K562 (cell line): ENCODE measurements around the gene TMIGD2. TPM values are rescaled to one million over a fixed set of nuclear protein-coding genes. Genes with fewer than 3 reads are reported as not detected.
"Not testable (repeated sequence)": the region's sequence is repeated elsewhere in the genome, so short reads cannot be mapped to it uniquely, and the experiment has no call there.

ENCODE experiments used
- ATAC-seq: fragments of 200-7000 bp; cut with Tn5 transposase; 3 replicates; pipeline ENCODE4 v1.9.1; 2020; ENCODE audit warnings: moderate library complexity
- BruUV-seq: library from RNA; stranded (reverse); fragments of 400-500 nt; replicated peaks from 2 replicates; lab custom pipeline; 2021; lab: Mats Ljungman, UMichigan
- CTCF ChIA-PET: fragments of 300-600 bp; formaldehyde crosslinking; extraction: SDS; loops from one replicate; lab custom pipeline; 2021; ENCODE audit warnings: low intra/inter-chr PET ratio; lab: Yijun Ruan, JAX
- POLR2A ChIA-PET: fragments of 300-600, 350-650 bp; sonication (Branson Sonifier 250); formaldehyde crosslinking; extraction: SDS; loops from one replicate; lab custom pipeline; 2021; ENCODE audit warnings: antibody characterized with exemption, inconsistent platforms; lab: Yijun Ruan, JAX
- DNase-seq, 4 experiments: peaks; one replicate each; pipeline versions ENCODE4 v3.0.0 to v3.0.0-alpha.2; 2011 to 2018; ENCODE audit warnings: low spot score in 3 of 4, mixed read lengths in 3 of 4; ENCODE audit errors: extremely low read depth in 1 of 4
- FAIRE-seq: peaks from 2 replicates; lab custom pipeline; 2011; peaks lifted over from hg19 to GRCh38; lab: Jason Lieb, UNC
- H2AFZ ChIP-seq: 2 replicates; pipeline ENCODE4 v1.6.0; 2011; ENCODE audit warnings: low read depth, low read length, control low read depth, inconsistent platforms
- H3K27ac ChIP-seq: fragments of 200-600 bp; 3 replicates; pipeline ENCODE4 v1.8.0; 2011; ENCODE audit warnings: low read depth, mild to moderate bottlenecking, control low read depth, inconsistent platforms, low read length, moderate library complexity, mixed read lengths; ENCODE audit errors: extremely low read depth
- H3K27me3 ChIP-seq, 2 experiments: fragments of 300-600 bp in 1 of 2; 2 replicates in 1 of 2; 3 replicates in 1 of 2; pipeline versions ENCODE4 v1.6.0 to v1.8.0; 2011; ENCODE audit warnings: inconsistent platforms in 2 of 2, low read length in 2 of 2, mild to moderate bottlenecking in 1 of 2, mixed read lengths in 1 of 2, moderate library complexity in 1 of 2; ENCODE audit not compliant: control insufficient read depth in 2 of 2, insufficient read depth in 2 of 2
- H3K36me3 ChIP-seq: fragments of 300-600 bp; 3 replicates; pipeline ENCODE4 v1.8.0; 2011; ENCODE audit warnings: mild to moderate bottlenecking, low read length, inconsistent platforms; ENCODE audit not compliant: control insufficient read depth, insufficient read depth
- H3K4me1 ChIP-seq, 2 experiments: fragments of 200-600 bp in 1 of 2; replicated peaks in 1 of 2; 2 replicates in 1 of 2; 3 replicates in 1 of 2; pipeline versions ENCODE4 v1.5.1 to v1.8.0; 2011; ENCODE audit warnings: inconsistent platforms in 2 of 2, low read length in 2 of 2, mild to moderate bottlenecking in 1 of 2, mixed read lengths in 1 of 2, moderate library complexity in 1 of 2; ENCODE audit not compliant: control insufficient read depth in 2 of 2, insufficient read depth in 2 of 2
- H3K4me2 ChIP-seq: 2 replicates; pipeline ENCODE4 v1.6.1; 2011; ENCODE audit warnings: low read length, control low read depth, inconsistent platforms, mixed read lengths; ENCODE audit not compliant: insufficient read depth
- H3K4me3 ChIP-seq: fragments of 200-600 bp; sonication (generic), shearing (Covaris generic); 2 replicates; pipeline ENCODE4 v1.5.1; 2016; ENCODE audit warnings: control low read depth, inconsistent platforms
- H3K79me2 ChIP-seq: fragments of 200-600 bp; 3 replicates; pipeline ENCODE4 v1.8.0; 2011; ENCODE audit warnings: low read length, inconsistent platforms; ENCODE audit not compliant: control insufficient read depth, insufficient read depth
- H3K9ac ChIP-seq, 2 experiments: 2 replicates each; pipeline versions ENCODE4 v1.6.0 to v1.6.1; 2011; ENCODE audit warnings: low read depth in 2 of 2, low read length in 2 of 2, control low read depth in 1 of 2, inconsistent platforms in 1 of 2, mild to moderate bottlenecking in 1 of 2, mixed read lengths in 1 of 2; ENCODE audit not compliant: insufficient read depth in 1 of 2
- H3K9me1 ChIP-seq: one replicate; pipeline ENCODE4 v1.6.0; 2011; ENCODE audit warnings: inconsistent platforms, mild to moderate bottlenecking, low read length, moderate library complexity; ENCODE audit not compliant: control insufficient read depth, insufficient read depth
- H3K9me3 ChIP-seq: replicated peaks from 2 replicates; pipeline ENCODE4 v1.5.1; 2011; ENCODE audit warnings: low read depth, low read length, inconsistent platforms; ENCODE audit not compliant: control insufficient read depth, insufficient read depth
- H4K20me1 ChIP-seq: replicated peaks from 2 replicates; pipeline ENCODE4 v1.6.1; 2011; ENCODE audit warnings: low read length, inconsistent platforms, mixed read lengths; ENCODE audit not compliant: control insufficient read depth, insufficient read depth
- ZNF121 ChIP-seq: sonication (generic); formaldehyde crosslinking; conservative IDR thresholded peaks from 2 replicates; pipeline ENCODE4 v1.8.0; 2022; ENCODE audit warnings: missing genetic modification reagents
- WGBS: fragments of 100-300 bp; shearing (Covaris generic); methylation state at CpG from one replicate; pipeline ENCODE4 v1.1.6; 2016; ENCODE audit warnings: low coverage, mixed read lengths; ENCODE audit not compliant: insufficient coverage; ENCODE audit errors: missing lambda C conversion rate; 5-methylcytosine and 5-hydroxymethylcytosine counted together
- in situ Hi-C: fragments of 300-500 bp; cut with MboI; formaldehyde crosslinking; loops from 4 replicates; pipeline ENCODE4 v1.15.0; 2018; ENCODE audit warnings: inconsistent platforms, mixed read lengths
- intact Hi-C: fragments of 100-400 bp; cut with micrococcal nuclease; formaldehyde crosslinking; loops from 2 replicates; pipeline ENCODE4 v1.14.2; 2022
- polyA plus RNA-seq, 8 experiments: library from polyadenylated mRNA; depleted of rRNA in 4 of 8; stranded (reverse) in 5 of 8; unstranded in 3 of 8; fragments of >200 nt; fragmentation: Nextera tagmentation in 2 of 8; fragmentation: Illumina TruSeq in 1 of 8; extraction: Ambion mirVana in 2 of 8; extraction: Trizol in 1 of 8; gene quantifications; 2 replicates each; pipeline versions ENCODE4 v1.2.1 to v1.2.3, GENCODE V29; 2011 to 2014; ENCODE audit warnings: inconsistent platforms in 1 of 8, missing spikeins in 1 of 8
- total RNA-seq, 7 experiments: library from RNA; depleted of rRNA in 6 of 7; stranded (reverse); fragments of >200 nt in 6 of 7; fragmentation: Illumina TruSeq in 2 of 7; extraction: Trizol in 2 of 7; gene quantifications; 2 replicates each; pipeline versions ENCODE4 v1.2.1 to v1.2.3, GENCODE V29; 2011 to 2021; ENCODE audit warnings: low replicate concordance in 1 of 7

The TMIGD2 gene
- total and polyA plus RNA-seq, 9 of the 15 experiments (the other 6 are each of a cell fraction or from before 2014, with no cell fraction given), result not detected

GRCh38 chr19:4245938-4246337 is 56.3 kb downstream of the TMIGD2 start:
- Histone ChIP-seq H3K4me3 (peak overlapping the region; percentile 78), H3K4me2 (peak overlapping the region; percentile 97), H3K27ac (peak overlapping the region; percentile 100), H2AFZ (peak overlapping the region; percentile 98), H4K20me1 (peaks cover 13% of the 10 kb centered on the region), H3K4me1 (peaks cover 7 to 12% of the 10 kb centered on the region in 2 experiments; a peak in 4 of 5 replicates), H3K9ac (peak overlapping the region in 1 of 2 experiments; percentile 98; a peak in 1 of 4 replicates), H3K36me3 (peaks cover 25% of the 10 kb centered on the region; the same call in 2 of the 3 replicates)
- intact Hi-C loops, POLR2A ChIA-PET, H3K79me2 ChIP-seq, FAIRE-seq, DNase-seq, H3K9me1 ChIP-seq, H3K27me3 ChIP-seq, BruUV-seq, in situ Hi-C loops, H3K9me3 ChIP-seq, ATAC-seq: not testable (repeated sequence)
- CTCF ChIA-PET, result interaction anchor here (0.6 kb wide), 1 partner anchor 34 kb away, joined by 3 read pairs; no protein-coding TSS in a partner anchor
- TF ChIP-seq ZNF121 (CRISPR knock-in tag), result 0 out of 2 replicates have a peak, but pooled peaks have one; percentile 12
- 92% methylated on average over 6 of the region's 6 CpGs for WGBS

Other genes with a start within 250 kb of the TMIGD2 start
Only the 7 nearest of the 18 such genes appear.
- gene EBI3, start 72.9 kb downstream of the TMIGD2 start, total RNA-seq (2014; rRNA removed), result not detected in 2 replicates
- not detected in 2 replicates for gene EBI3, start 72.9 kb downstream of the TMIGD2 start, total RNA-seq (2014; rRNA removed; fragmentation: Illumina TruSeq; extraction: Trizol)
- gene EBI3, start 72.9 kb downstream of the TMIGD2 start, total RNA-seq (2015; rRNA removed; fragmentation: Illumina TruSeq; extraction: Trizol), result not detected in 2 replicates
- 0.22 TPM in 1 of 2 replicates, not detected in the other for gene EBI3, start 72.9 kb downstream of the TMIGD2 start, total RNA-seq (2021)
- 0.12 and 0.35 TPM in 2 replicates for gene EBI3, start 72.9 kb downstream of the TMIGD2 start, polyA plus RNA-seq (2011; rRNA removed)
- 0.30 TPM in 1 of 2 replicates, not detected in the other for gene EBI3, start 72.9 kb downstream of the TMIGD2 start, polyA plus RNA-seq (2014; fragmentation: Illumina TruSeq; extraction: Trizol)
- gene EBI3, start 72.9 kb downstream of the TMIGD2 start, polyA plus RNA-seq (2014; fragmentation: Nextera tagmentation; extraction: Ambion mirVana), result not detected
- 0.08 and 0.40 TPM in 2 replicates for gene EBI3, start 72.9 kb downstream of the TMIGD2 start, polyA plus RNA-seq (2014; rRNA removed)
- 34.9 and 46.0 TPM in 2 replicates for gene YJU2, start 55.3 kb downstream of the TMIGD2 start, total RNA-seq (2014; rRNA removed)
- gene YJU2, start 55.3 kb downstream of the TMIGD2 start, total RNA-seq (2014; rRNA removed; fragmentation: Illumina TruSeq; extraction: Trizol), result 11.7 and 12.1 TPM in 2 replicates
- gene YJU2, start 55.3 kb downstream of the TMIGD2 start, total RNA-seq (2015; rRNA removed; fragmentation: Illumina TruSeq; extraction: Trizol), result 22.4 and 23.5 TPM in 2 replicates
- gene YJU2, start 55.3 kb downstream of the TMIGD2 start, total RNA-seq (2021), result 26.5 and 28.6 TPM in 2 replicates
- gene YJU2, start 55.3 kb downstream of the TMIGD2 start, polyA plus RNA-seq (2011; rRNA removed), result 12.6 and 15.4 TPM in 2 replicates
- 19.3 and 27.8 TPM in 2 replicates for gene YJU2, start 55.3 kb downstream of the TMIGD2 start, polyA plus RNA-seq (2014; fragmentation: Illumina TruSeq; extraction: Trizol)
- 1 to 10 TPM in 1 of 2 experiments, under 1 TPM in 1; 0.41 to 1.4 TPM for gene YJU2, start 55.3 kb downstream of the TMIGD2 start, polyA plus RNA-seq (2014; fragmentation: Nextera tagmentation; extraction: Ambion mirVana)
- gene YJU2, start 55.3 kb downstream of the TMIGD2 start, polyA plus RNA-seq (2014; rRNA removed), result 33.0 and 34.6 TPM in 2 replicates
- 0.33 TPM in 1 of 2 replicates, not detected in the other for gene SHD, start 23.1 kb downstream of the TMIGD2 start, total RNA-seq (2014; rRNA removed)
- not detected in 2 replicates for gene SHD, start 23.1 kb downstream of the TMIGD2 start, total RNA-seq (2014; rRNA removed; fragmentation: Illumina TruSeq; extraction: Trizol)
- gene SHD, start 23.1 kb downstream of the TMIGD2 start, total RNA-seq (2015; rRNA removed; fragmentation: Illumina TruSeq; extraction: Trizol), result 0.15 TPM in 1 of 2 replicates, not detected in the other
- 0.38 and 0.62 TPM in 2 replicates for gene SHD, start 23.1 kb downstream of the TMIGD2 start, total RNA-seq (2021)
- 0.22 TPM in 1 of 2 replicates, not detected in the other for gene SHD, start 23.1 kb downstream of the TMIGD2 start, polyA plus RNA-seq (2011; rRNA removed)
- gene SHD, start 23.1 kb downstream of the TMIGD2 start, polyA plus RNA-seq (2014; fragmentation: Illumina TruSeq; extraction: Trizol), result 0.42 TPM in 1 of 2 replicates, not detected in the other
- under 1 TPM; 0.13 to 0.18 TPM for gene SHD, start 23.1 kb downstream of the TMIGD2 start, polyA plus RNA-seq (2014; fragmentation: Nextera tagmentation; extraction: Ambion mirVana)
- gene SHD, start 23.1 kb downstream of the TMIGD2 start, polyA plus RNA-seq (2014; rRNA removed), result 0.05 and 0.13 TPM in 2 replicates
- 0.65 and 0.77 TPM in 2 replicates for gene FSD1, start 2.2 kb upstream of the TMIGD2 start, total RNA-seq (2014; rRNA removed)
- gene FSD1, start 2.2 kb upstream of the TMIGD2 start, total RNA-seq (2014; rRNA removed; fragmentation: Illumina TruSeq; extraction: Trizol), result 0.73 and 0.80 TPM in 2 replicates
- 0.49 and 0.69 TPM in 2 replicates for gene FSD1, start 2.2 kb upstream of the TMIGD2 start, total RNA-seq (2015; rRNA removed; fragmentation: Illumina TruSeq; extraction: Trizol)
- gene FSD1, start 2.2 kb upstream of the TMIGD2 start, total RNA-seq (2021), result 1.4 and 1.5 TPM in 2 replicates
- gene FSD1, start 2.2 kb upstream of the TMIGD2 start, polyA plus RNA-seq (2011; rRNA removed), result 0.87 and 1.2 TPM in 2 replicates
- 0.29 and 1.9 TPM in 2 replicates for gene FSD1, start 2.2 kb upstream of the TMIGD2 start, polyA plus RNA-seq (2014; fragmentation: Illumina TruSeq; extraction: Trizol)
- under 1 TPM in 1 of 2 experiments, not detected in 1; 0.11 TPM for gene FSD1, start 2.2 kb upstream of the TMIGD2 start, polyA plus RNA-seq (2014; fragmentation: Nextera tagmentation; extraction: Ambion mirVana)
- 0.78 and 1.1 TPM in 2 replicates for gene FSD1, start 2.2 kb upstream of the TMIGD2 start, polyA plus RNA-seq (2014; rRNA removed)
- 4.3 and 7.8 TPM in 2 replicates for gene STAP2, start 36.4 kb upstream of the TMIGD2 start, total RNA-seq (2014; rRNA removed)
- 2.3 and 3.9 TPM in 2 replicates for gene STAP2, start 36.4 kb upstream of the TMIGD2 start, total RNA-seq (2014; rRNA removed; fragmentation: Illumina TruSeq; extraction: Trizol)
- 3.5 and 4.5 TPM in 2 replicates for gene STAP2, start 36.4 kb upstream of the TMIGD2 start, total RNA-seq (2015; rRNA removed; fragmentation: Illumina TruSeq; extraction: Trizol)
- gene STAP2, start 36.4 kb upstream of the TMIGD2 start, total RNA-seq (2021), result 5.7 and 8.2 TPM in 2 replicates
- 4.3 and 4.7 TPM in 2 replicates for gene STAP2, start 36.4 kb upstream of the TMIGD2 start, polyA plus RNA-seq (2011; rRNA removed)
- gene STAP2, start 36.4 kb upstream of the TMIGD2 start, polyA plus RNA-seq (2014; fragmentation: Illumina TruSeq; extraction: Trizol), result 5.3 and 5.4 TPM in 2 replicates
- 1 to 10 TPM; 1.2 to 3.6 TPM for gene STAP2, start 36.4 kb upstream of the TMIGD2 start, polyA plus RNA-seq (2014; fragmentation: Nextera tagmentation; extraction: Ambion mirVana)
- 5.8 and 9.8 TPM in 2 replicates for gene STAP2, start 36.4 kb upstream of the TMIGD2 start, polyA plus RNA-seq (2014; rRNA removed)
- gene MPND, start 41.2 kb upstream of the TMIGD2 start, total RNA-seq (2014; rRNA removed), result 3.6 and 5.7 TPM in 2 replicates
- 1.5 and 1.9 TPM in 2 replicates for gene MPND, start 41.2 kb upstream of the TMIGD2 start, total RNA-seq (2014; rRNA removed; fragmentation: Illumina TruSeq; extraction: Trizol)
- gene MPND, start 41.2 kb upstream of the TMIGD2 start, total RNA-seq (2015; rRNA removed; fragmentation: Illumina TruSeq; extraction: Trizol), result 7.8 and 8.0 TPM in 2 replicates
- gene MPND, start 41.2 kb upstream of the TMIGD2 start, total RNA-seq (2021), result 14.0 and 16.2 TPM in 2 replicates
- gene MPND, start 41.2 kb upstream of the TMIGD2 start, polyA plus RNA-seq (2011; rRNA removed), result 3.9 and 4.3 TPM in 2 replicates
- gene MPND, start 41.2 kb upstream of the TMIGD2 start, polyA plus RNA-seq (2014; fragmentation: Illumina TruSeq; extraction: Trizol), result 5.5 and 7.6 TPM in 2 replicates
- 1 to 10 TPM in 1 of 2 experiments, under 1 TPM in 1; 0.25 to 1.3 TPM for gene MPND, start 41.2 kb upstream of the TMIGD2 start, polyA plus RNA-seq (2014; fragmentation: Nextera tagmentation; extraction: Ambion mirVana)
- 5.7 and 9.4 TPM in 2 replicates for gene MPND, start 41.2 kb upstream of the TMIGD2 start, polyA plus RNA-seq (2014; rRNA removed)
- 48.0 and 60.1 TPM in 2 replicates for gene SH3GL1, start 98.2 kb upstream of the TMIGD2 start, total RNA-seq (2014; rRNA removed)
- 6.1 and 9.4 TPM in 2 replicates for gene SH3GL1, start 98.2 kb upstream of the TMIGD2 start, total RNA-seq (2014; rRNA removed; fragmentation: Illumina TruSeq; extraction: Trizol)
- 28.6 and 29.1 TPM in 2 replicates for gene SH3GL1, start 98.2 kb upstream of the TMIGD2 start, total RNA-seq (2015; rRNA removed; fragmentation: Illumina TruSeq; extraction: Trizol)
- 72.0 and 75.3 TPM in 2 replicates for gene SH3GL1, start 98.2 kb upstream of the TMIGD2 start, total RNA-seq (2021)
- gene SH3GL1, start 98.2 kb upstream of the TMIGD2 start, polyA plus RNA-seq (2011; rRNA removed), result 25.7 and 44.0 TPM in 2 replicates
- 25.5 and 57.0 TPM in 2 replicates for gene SH3GL1, start 98.2 kb upstream of the TMIGD2 start, polyA plus RNA-seq (2014; fragmentation: Illumina TruSeq; extraction: Trizol)
- 1 to 10 TPM; 1.7 to 2.1 TPM for gene SH3GL1, start 98.2 kb upstream of the TMIGD2 start, polyA plus RNA-seq (2014; fragmentation: Nextera tagmentation; extraction: Ambion mirVana)
- 58.5 and 64.7 TPM in 2 replicates for gene SH3GL1, start 98.2 kb upstream of the TMIGD2 start, polyA plus RNA-seq (2014; rRNA removed)